Neural cell (in vitro differentiated cells): ENCODE data around the gene PCCA. TPM values are rescaled to one million over a fixed set of nuclear protein-coding genes. Genes with fewer than 3 reads are reported as not detected.
"Not testable (repeated sequence)": the region's sequence is repeated elsewhere in the genome, so short reads cannot be mapped to it uniquely, and the experiment has no call there.

Source experiments
- H2AFZ ChIP-seq: fragments of 200-600, 300-800 bp; sonication (generic), shearing (Covaris generic); 2 replicates; pipeline ENCODE4 v1.6.0; 2014; ENCODE audit warnings: low read depth, mild to moderate bottlenecking, antibody characterized with exemption, low read length, moderate library complexity
- H3F3A ChIP-seq: fragments of 200-600 bp; shearing (Covaris generic); 2 replicates; pipeline ENCODE4 v1.6.1; 2016; ENCODE audit warnings: mild to moderate bottlenecking, moderate library complexity, mixed read lengths, antibody characterized with exemption, low read length; ENCODE audit not compliant: insufficient read depth, poor library complexity, severe bottlenecking
- H3K27ac ChIP-seq: fragments of 200-600, 300-800 bp; sonication (generic), shearing (Covaris generic); 2 replicates; pipeline ENCODE4 v1.5.1; 2014; ENCODE audit warnings: mild to moderate bottlenecking, low read length, moderate library complexity
- H3K27me3 ChIP-seq: fragments of 300-800, 200-600 bp; sonication (generic), shearing (Covaris generic); 2 replicates; pipeline ENCODE4 v1.6.0; 2014; ENCODE audit warnings: mild to moderate bottlenecking, low read depth, low read length, moderate library complexity; ENCODE audit not compliant: insufficient read depth
- H3K36me3 ChIP-seq: fragments of 300-800, 200-600 bp; sonication (generic), shearing (Covaris generic); 2 replicates; pipeline ENCODE4 v1.5.1; 2014; ENCODE audit warnings: mild to moderate bottlenecking, antibody characterized with exemption, low read length, moderate library complexity; ENCODE audit not compliant: insufficient read depth
- H3K4me2 ChIP-seq: fragments of 300-800, 200-600 bp; sonication (generic), shearing (Covaris generic); 2 replicates; pipeline ENCODE4 v1.6.0; 2014; ENCODE audit warnings: mild to moderate bottlenecking, low read length
- H3K4me3 ChIP-seq: fragments of 300-800, 200-600 bp; sonication (generic), shearing (Covaris generic); 2 replicates; pipeline ENCODE4 v1.5.1; 2014; ENCODE audit warnings: mild to moderate bottlenecking, low read length, moderate library complexity
- H3K79me2 ChIP-seq: fragments of 200-600 bp; shearing (Covaris generic); replicated peaks from 2 replicates; pipeline ENCODE4 v1.6.0; 2014; ENCODE audit warnings: mild to moderate bottlenecking, low read length, moderate library complexity; ENCODE audit not compliant: insufficient read depth
- H3K9ac ChIP-seq: fragments of 300-800, 200-600 bp; sonication (generic), shearing (Covaris generic); 2 replicates; pipeline ENCODE4 v1.6.1; 2016; ENCODE audit warnings: mild to moderate bottlenecking, low read length, mixed read lengths
- H3K9me2 ChIP-seq: fragments of 200-600 bp; shearing (Covaris generic); 2 replicates; pipeline ENCODE4 v1.6.1; 2016; ENCODE audit warnings: mild to moderate bottlenecking, low read length, mixed read lengths; ENCODE audit not compliant: insufficient read depth
- H3K9me3 ChIP-seq: fragments of 200-600, 300-800 bp; sonication (generic), shearing (Covaris generic); 2 replicates; pipeline ENCODE4 v1.6.1; 2016; ENCODE audit warnings: mild to moderate bottlenecking, mixed run types, low read length, moderate library complexity, mixed read lengths
- H4K20me1 ChIP-seq: fragments of 200-600 bp; shearing (Covaris generic); 2 replicates; pipeline ENCODE4 v1.6.1; 2016; ENCODE audit warnings: mild to moderate bottlenecking, mixed run types; ENCODE audit not compliant: insufficient read depth
- EP300 ChIP-seq: fragments of 450-650 bp; conservative IDR thresholded peaks from 2 replicates; pipeline ENCODE4 v1.6.1; 2014; ENCODE audit warnings: antibody characterized with exemption, mild to moderate bottlenecking, moderate library complexity; ENCODE audit not compliant: poor library complexity, severe bottlenecking
- EZH2 ChIP-seq: fragments of 200-600, 300-800 bp; shearing (Covaris generic), sonication (generic); IDR thresholded peaks from 2 replicates; pipeline ENCODE4 v1.6.1; 2014; ENCODE audit warnings: antibody characterized with exemption, low read length, borderline replicate concordance, mild to moderate bottlenecking; ENCODE audit not compliant: insufficient read depth, poor library complexity, severe bottlenecking
- MXI1 ChIP-seq: fragments of 450-650 bp; conservative IDR thresholded peaks from 2 replicates; pipeline ENCODE4 v1.6.1; 2014; ENCODE audit warnings: antibody characterized with exemption, mild to moderate bottlenecking; ENCODE audit not compliant: poor library complexity, severe bottlenecking
- POLR2AphosphoS5 ChIP-seq: IDR thresholded peaks from 2 replicates; pipeline ENCODE4 v1.6.1; 2012
- RAD21 ChIP-seq: fragments of 450-650 bp; conservative IDR thresholded peaks from 2 replicates; pipeline ENCODE4 v1.6.1; 2014; ENCODE audit warnings: antibody characterized with exemption, mild to moderate bottlenecking, moderate library complexity
- SMC3 ChIP-seq: fragments of 450-650 bp; conservative IDR thresholded peaks from 2 replicates; pipeline ENCODE4 v1.6.1; 2014; ENCODE audit warnings: antibody characterized with exemption, mild to moderate bottlenecking, moderate library complexity; ENCODE audit not compliant: poor library complexity
- TAF1 ChIP-seq: IDR thresholded peaks from 2 replicates; pipeline ENCODE4 v1.6.1; 2012; ENCODE audit warnings: low read depth
- polyA plus RNA-seq: library from polyadenylated mRNA; depleted of rRNA; stranded (reverse); fragments of >200 nt; gene quantifications from 2 replicates; pipeline ENCODE4 v1.2.3, GENCODE V29; 2014
- TF ChIP-seq, protein P1 (sequence below): IDR thresholded peaks from 2 replicates; pipeline ENCODE4 v1.6.1; 2012; ENCODE audit warnings: borderline replicate concordance
- TF ChIP-seq, protein P2 (sequence below): fragments of 450-650 bp; IDR thresholded peaks from 2 replicates; pipeline ENCODE4 v1.5.1; 2014; ENCODE audit warnings: antibody characterized with exemption, mild to moderate bottlenecking, moderate library complexity; ENCODE audit not compliant: poor library complexity, severe bottlenecking

Gene PCCA
- polyA plus RNA-seq, 1 donor from 2014 or later = 17.0 TPM

- no peak overlapping the region for H3K4me2 ChIP-seq
- no peak overlapping the region for H3K4me3 ChIP-seq
- no peaks in the 10 kb centered on the region for H3K79me2 ChIP-seq
- no peak overlapping the region for H3K27ac ChIP-seq
- no peaks in the 10 kb centered on the region for H3K9me3 ChIP-seq
- no peak overlapping the region for H2AFZ ChIP-seq
- H3K27me3 ChIP-seq = no peaks in the 10 kb centered on the region
- H4K20me1 ChIP-seq = no peaks in the 10 kb centered on the region
- no peaks in the 10 kb centered on the region for H3K9me2 ChIP-seq
- H3K9ac ChIP-seq = no peak overlapping the region
- TF ChIP-seq, protein P1, sequence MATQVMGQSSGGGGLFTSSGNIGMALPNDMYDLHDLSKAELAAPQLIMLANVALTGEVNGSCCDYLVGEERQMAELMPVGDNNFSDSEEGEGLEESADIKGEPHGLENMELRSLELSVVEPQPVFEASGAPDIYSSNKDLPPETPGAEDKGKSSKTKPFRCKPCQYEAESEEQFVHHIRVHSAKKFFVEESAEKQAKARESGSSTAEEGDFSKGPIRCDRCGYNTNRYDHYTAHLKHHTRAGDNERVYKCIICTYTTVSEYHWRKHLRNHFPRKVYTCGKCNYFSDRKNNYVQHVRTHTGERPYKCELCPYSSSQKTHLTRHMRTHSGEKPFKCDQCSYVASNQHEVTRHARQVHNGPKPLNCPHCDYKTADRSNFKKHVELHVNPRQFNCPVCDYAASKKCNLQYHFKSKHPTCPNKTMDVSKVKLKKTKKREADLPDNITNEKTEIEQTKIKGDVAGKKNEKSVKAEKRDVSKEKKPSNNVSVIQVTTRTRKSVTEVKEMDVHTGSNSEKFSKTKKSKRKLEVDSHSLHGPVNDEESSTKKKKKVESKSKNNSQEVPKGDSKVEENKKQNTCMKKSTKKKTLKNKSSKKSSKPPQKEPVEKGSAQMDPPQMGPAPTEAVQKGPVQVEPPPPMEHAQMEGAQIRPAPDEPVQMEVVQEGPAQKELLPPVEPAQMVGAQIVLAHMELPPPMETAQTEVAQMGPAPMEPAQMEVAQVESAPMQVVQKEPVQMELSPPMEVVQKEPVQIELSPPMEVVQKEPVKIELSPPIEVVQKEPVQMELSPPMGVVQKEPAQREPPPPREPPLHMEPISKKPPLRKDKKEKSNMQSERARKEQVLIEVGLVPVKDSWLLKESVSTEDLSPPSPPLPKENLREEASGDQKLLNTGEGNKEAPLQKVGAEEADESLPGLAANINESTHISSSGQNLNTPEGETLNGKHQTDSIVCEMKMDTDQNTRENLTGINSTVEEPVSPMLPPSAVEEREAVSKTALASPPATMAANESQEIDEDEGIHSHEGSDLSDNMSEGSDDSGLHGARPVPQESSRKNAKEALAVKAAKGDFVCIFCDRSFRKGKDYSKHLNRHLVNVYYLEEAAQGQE = no peak
- TF ChIP-seq EZH2 (no peak), RAD21 (no peak), SMC3 (no peak), TAF1 (no peak), MXI1 (no peak), POLR2AphosphoS5 (no peak), EP300 (no peak)
- TF ChIP-seq, protein P2, sequence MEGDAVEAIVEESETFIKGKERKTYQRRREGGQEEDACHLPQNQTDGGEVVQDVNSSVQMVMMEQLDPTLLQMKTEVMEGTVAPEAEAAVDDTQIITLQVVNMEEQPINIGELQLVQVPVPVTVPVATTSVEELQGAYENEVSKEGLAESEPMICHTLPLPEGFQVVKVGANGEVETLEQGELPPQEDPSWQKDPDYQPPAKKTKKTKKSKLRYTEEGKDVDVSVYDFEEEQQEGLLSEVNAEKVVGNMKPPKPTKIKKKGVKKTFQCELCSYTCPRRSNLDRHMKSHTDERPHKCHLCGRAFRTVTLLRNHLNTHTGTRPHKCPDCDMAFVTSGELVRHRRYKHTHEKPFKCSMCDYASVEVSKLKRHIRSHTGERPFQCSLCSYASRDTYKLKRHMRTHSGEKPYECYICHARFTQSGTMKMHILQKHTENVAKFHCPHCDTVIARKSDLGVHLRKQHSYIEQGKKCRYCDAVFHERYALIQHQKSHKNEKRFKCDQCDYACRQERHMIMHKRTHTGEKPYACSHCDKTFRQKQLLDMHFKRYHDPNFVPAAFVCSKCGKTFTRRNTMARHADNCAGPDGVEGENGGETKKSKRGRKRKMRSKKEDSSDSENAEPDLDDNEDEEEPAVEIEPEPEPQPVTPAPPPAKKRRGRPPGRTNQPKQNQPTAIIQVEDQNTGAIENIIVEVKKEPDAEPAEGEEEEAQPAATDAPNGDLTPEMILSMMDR = no peak
- H3F3A ChIP-seq = no peaks in the 10 kb centered on the region
- H3K36me3 ChIP-seq = no peaks in the 10 kb centered on the region
Measured at GRCh38 chr13:100523981-100524386, 435.1 kb downstream of the PCCA start.

GRCh38 chr13:100524688-100525087, 435.8 kb downstream of the PCCA start:
- H3K9me3 ChIP-seq, H2AFZ ChIP-seq, H3K4me2 ChIP-seq, H3K9me2 ChIP-seq, H3F3A ChIP-seq, H3K36me3 ChIP-seq, H3K27ac ChIP-seq, H4K20me1 ChIP-seq, H3K9ac ChIP-seq, H3K4me3 ChIP-seq, H3K79me2 ChIP-seq, H3K27me3 ChIP-seq: not testable (repeated sequence)
